ENCODE measurements around the gene RAB11FIP4. TPM values are rescaled to one million over a fixed set of nuclear protein-coding genes. Genes with fewer than 3 reads are reported as not detected.

Gene RAB11FIP4
- total and polyA plus RNA-seq, 2 of the 8 experiments (the other 6 are each of a cell fraction or from before 2014, with no cell fraction given), result 21.7 to 53.2 TPM

DNA sequence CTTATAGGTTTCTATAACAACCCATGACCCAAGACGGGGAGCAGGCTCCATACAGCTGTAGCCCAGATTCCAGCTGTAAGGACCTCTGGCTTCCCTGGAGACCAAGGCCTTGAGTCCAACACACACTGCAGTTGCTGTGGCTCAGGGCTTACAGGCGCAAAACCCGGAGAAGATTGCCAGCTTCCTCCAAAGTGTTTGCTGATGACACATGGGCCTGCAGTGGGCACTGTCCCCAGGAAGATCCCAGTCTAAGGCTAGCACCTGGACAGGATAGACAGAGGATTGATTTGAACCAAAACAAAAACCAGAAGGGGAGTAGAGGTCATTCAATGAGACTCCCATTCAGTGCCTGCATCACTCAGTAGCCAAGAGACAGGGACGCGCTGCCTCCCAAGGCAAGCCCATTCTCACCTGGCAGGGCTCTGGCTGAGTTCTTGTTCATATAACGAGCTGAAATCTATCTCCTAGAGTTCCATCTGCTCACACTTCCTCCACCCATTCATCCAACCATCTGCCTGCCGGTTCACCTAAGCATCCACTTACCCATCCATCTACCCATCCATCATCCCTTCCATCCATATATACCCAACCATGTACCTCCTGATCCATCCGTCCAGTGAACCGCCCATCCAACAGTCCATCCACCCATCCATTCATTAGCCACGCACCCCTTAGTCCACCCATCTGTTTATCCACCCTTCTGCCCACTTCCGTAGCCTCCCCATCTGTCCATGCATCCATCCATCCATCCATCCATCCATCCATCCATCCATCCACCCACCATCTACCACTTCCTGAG, 10.2 kb downstream of the RAB11FIP4 start:
- CTCF ChIA-PET (ENCODE audit: partially characterized antibody), result interaction anchor here (0.8 to 1.5 kb wide), 10 partner anchors 9 to 417 kb away, joined by 3 to 10 read pairs (median 4); no protein-coding TSS in a partner anchor
- no peak overlapping the region for H2BK20ac ChIP-seq (ENCODE audit: low read length)
- TF ChIP-seq SP4 (IDR thresholded peaks at IDR 0.05; ENCODE audit: low read length) (no peak), SIX5 (IDR thresholded peaks at IDR 0.05; ENCODE audit: low read depth, low read length) (no peak), EGR1 (IDR thresholded peaks at IDR 0.05; ENCODE audit: borderline replicate concordance, low read depth, low read length) (no peak), YY1 (IDR thresholded peaks at IDR 0.05; ENCODE audit: low read depth, low read length) (no peak), FOSL1 (IDR thresholded peaks at IDR 0.05; ENCODE audit: insufficient read depth, low read depth, low read length) (no peak), POLR2AphosphoS5 (IDR thresholded peaks at IDR 0.05; ENCODE audit: low read depth, low read length) (no peak), ZNF274 (IDR thresholded peaks at IDR 0.05; ENCODE audit: borderline replicate concordance, extremely low read depth, low read length) (no peak), TBP (IDR thresholded peaks at IDR 0.05; ENCODE audit: low read depth, low read length) (no peak), BRCA1 (IDR thresholded peaks at IDR 0.05; ENCODE audit: low read depth, low read length) (no peak), BCL11A (IDR thresholded peaks at IDR 0.05; ENCODE audit: low read depth in 2 of 2, low read length in 2 of 2) (no peak), KDM4A (IDR thresholded peaks at IDR 0.05; ENCODE audit: low read depth, low read length, severe bottlenecking) (no peak), SP2 (IDR thresholded peaks at IDR 0.05; ENCODE audit: low read length) (no peak), TEAD4 (IDR thresholded peaks at IDR 0.05; ENCODE audit: low read depth, low read length) (no peak), SUZ12 (IDR thresholded peaks at IDR 0.05; ENCODE audit: low read length) (no peak)

More for the DNA sequence above, 10.2 kb downstream of the RAB11FIP4 start:
- H3K36me3 ChIP-seq (ENCODE audit: control insufficient read depth in 2 of 4, insufficient read depth in 4 of 4, low read length in 3 of 4), result no peaks in the 10 kb centered on the region; a peak in 1 of 8 replicates
- H3K9me3 ChIP-seq (ENCODE audit: insufficient read depth in 2 of 2, low read depth in 1 of 2, low read length in 1 of 2), result no peaks in the 10 kb centered on the region
- no peak overlapping the region for H3K14ac ChIP-seq (ENCODE audit: insufficient read length)
- peaks cover 3% of the 10 kb centered on the region; the same call in 1 of the 2 replicates for H3K23me2 ChIP-seq (ENCODE audit: low read depth, low read length)
- WGBS, 2 experiments (ENCODE audit: extremely low coverage in 1 of 2, insufficient coverage in 1 of 2, insufficient read length in 1 of 2, insufficient replicate concordance in 2 of 2, low coverage in 1 of 2, low lambda C conversion rate in 2 of 2, missing lambda C conversion rate in 1 of 2), result 90 to 100% methylated on average over 1 to 11 of the region's 11 CpGs
- POLR2A ChIA-PET (ENCODE audit: partially characterized antibody), result interaction anchor here (0.9 kb wide), 1 partner anchor 13 kb away, joined by 4 read pairs; no protein-coding TSS in a partner anchor
- 0 out of 2 replicates have a peak overlapping the region, but pooled peaks have one; percentile 24 for H2AK5ac ChIP-seq (ENCODE audit: low read depth, low read length)
- H2AFZ ChIP-seq (ENCODE audit: low read length), result no peak overlapping the region
- no peak overlapping the region for H3K4me2 ChIP-seq (ENCODE audit: insufficient read depth in 1 of 2, low read depth in 2 of 2, low read length in 2 of 2)
- FAIRE-seq, result no peak
- no peak overlapping the region for H4K8ac ChIP-seq (ENCODE audit: extremely low read depth, insufficient read depth, low read length)
- no peak overlapping the region; a peak in 1 of 7 replicates for H3K9ac ChIP-seq (replicated peaks in 1 of 4; ENCODE audit: extremely low read depth in 1 of 4, low read depth in 3 of 4, low read length in 3 of 4)
- no peak overlapping the region for H2BK5ac ChIP-seq (ENCODE audit: low read depth, low read length)
- H3K4me1 ChIP-seq (replicated peaks in 1 of 4; ENCODE audit: control insufficient read depth in 3 of 4, insufficient read depth in 4 of 4, low read length in 3 of 4), result peaks cover 1 to 3% (median 2%) of the 10 kb centered on the region in 4 experiments; a peak in 3 of 7 replicates
- no peak overlapping the region for H3K4ac ChIP-seq (replicated peaks; ENCODE audit: insufficient read length, low read depth, low read length)
- no peak overlapping the region for H2BK120ac ChIP-seq (replicated peaks; ENCODE audit: low read depth, low read length)
- H3K27me3 ChIP-seq (replicated peaks in 1 of 4; ENCODE audit: control insufficient read depth in 3 of 4, extremely low read depth in 1 of 4, insufficient read depth in 3 of 4, low read length in 3 of 4), result no peaks in the 10 kb centered on the region
- no peak overlapping the region for H3K56ac ChIP-seq (replicated peaks; ENCODE audit: insufficient read length, low read depth, low read length)
- no peaks in the 10 kb centered on the region for H3K79me2 ChIP-seq (ENCODE audit: control insufficient read depth in 1 of 2, insufficient read depth in 2 of 2, low read length in 2 of 2)
- H4K91ac ChIP-seq (replicated peaks; ENCODE audit: insufficient read length, low read length), result no peak overlapping the region
- H3K18ac ChIP-seq (ENCODE audit: extremely low read depth, low read length), result no peak overlapping the region
- H3K4me3 ChIP-seq (ENCODE audit: extremely low read depth in 1 of 4, insufficient read depth in 2 of 4, low read depth in 3 of 4, low read length in 4 of 4), result no peak overlapping the region
- H4K5ac ChIP-seq (ENCODE audit: insufficient read length, low read depth, low read length), result no peak overlapping the region
- no peak overlapping the region for H3K27ac ChIP-seq (ENCODE audit: low read depth, low read length)
- 0 out of 2 replicates have a peak overlapping the region, but pooled peaks have one; percentile 46 for H2BK15ac ChIP-seq (ENCODE audit: low read length)
- H2BK12ac ChIP-seq (ENCODE audit: low read depth, low read length), result no peak overlapping the region
- H3K79me1 ChIP-seq (ENCODE audit: low read depth, low read length), result no peaks in the 10 kb centered on the region
- no peak overlapping the region for H3K23ac ChIP-seq (ENCODE audit: insufficient read length)
- DNase-seq (ENCODE audit: low read depth in 1 of 2, low spot score in 2 of 2), result no peak
- H4K20me1 ChIP-seq (replicated peaks in 1 of 2; ENCODE audit: control insufficient read depth in 1 of 2, insufficient read depth in 2 of 2, low read length in 2 of 2), result no peaks in the 10 kb centered on the region
